Upper lobe of right lung (tissue), 1 donor: ENCODE results near the gene PRKAG3. TPM values are rescaled to one million over a fixed set of nuclear protein-coding genes. Genes with fewer than 3 reads are reported as not detected.

ENCODE experiments used
- ATAC-seq: fragments of 200-7000 bp; cut with Tn5 transposase; one replicate; pipeline ENCODE4 v1.9.1; 2020; ENCODE audit warnings: mild to moderate bottlenecking, moderate library complexity
- DNase-seq: peaks from one replicate; pipeline ENCODE4 v3.0.0-alpha.2; 2020
- H3K27ac ChIP-seq: fragments of 200-600 bp; one replicate; pipeline ENCODE4 v1.8.0; 2022
- H3K27me3 ChIP-seq: fragments of 200-600 bp; one replicate; pipeline ENCODE4 v1.8.0; 2022; ENCODE audit warnings: mild to moderate bottlenecking
- H3K36me3 ChIP-seq: fragments of 200-600 bp; one replicate; pipeline ENCODE4 v1.8.0; 2022
- H3K4me1 ChIP-seq: fragments of 200-600 bp; one replicate; pipeline ENCODE4 v1.8.0; 2022
- H3K4me3 ChIP-seq: fragments of 200-600 bp; one replicate; pipeline ENCODE4 v1.8.0; 2022; ENCODE audit warnings: mild to moderate bottlenecking
- H3K9me3 ChIP-seq: fragments of 200-600 bp; one replicate; pipeline ENCODE4 v1.8.0; 2022
- intact Hi-C: fragments of 100-400 bp; cut with DNase I; formaldehyde crosslinking; loops from one replicate; pipeline ENCODE4 v1.11.0; 2022
- total RNA-seq: library from RNA; stranded (reverse); fragmentation: NEBNext Ultra II Directional; extraction: Animal tissue kit (Norgen Biotek cat#: 25700); gene quantifications from one replicate; pipeline ENCODE4 v1.2.1, GENCODE V29; 2021
- TF ChIP-seq, protein P1 (sequence below): fragments of 200-600 bp; IDR thresholded peaks from one replicate; pipeline ENCODE4 v1.8.0; 2022; ENCODE audit warnings: antibody characterized with exemption
- donor health status: DM: no; HTN: yes; CAD: no; lungs with severe emphysema.

PRKAG3 gene
- total RNA-seq, 1 donor from 2014 or later, result not detected

DNA sequence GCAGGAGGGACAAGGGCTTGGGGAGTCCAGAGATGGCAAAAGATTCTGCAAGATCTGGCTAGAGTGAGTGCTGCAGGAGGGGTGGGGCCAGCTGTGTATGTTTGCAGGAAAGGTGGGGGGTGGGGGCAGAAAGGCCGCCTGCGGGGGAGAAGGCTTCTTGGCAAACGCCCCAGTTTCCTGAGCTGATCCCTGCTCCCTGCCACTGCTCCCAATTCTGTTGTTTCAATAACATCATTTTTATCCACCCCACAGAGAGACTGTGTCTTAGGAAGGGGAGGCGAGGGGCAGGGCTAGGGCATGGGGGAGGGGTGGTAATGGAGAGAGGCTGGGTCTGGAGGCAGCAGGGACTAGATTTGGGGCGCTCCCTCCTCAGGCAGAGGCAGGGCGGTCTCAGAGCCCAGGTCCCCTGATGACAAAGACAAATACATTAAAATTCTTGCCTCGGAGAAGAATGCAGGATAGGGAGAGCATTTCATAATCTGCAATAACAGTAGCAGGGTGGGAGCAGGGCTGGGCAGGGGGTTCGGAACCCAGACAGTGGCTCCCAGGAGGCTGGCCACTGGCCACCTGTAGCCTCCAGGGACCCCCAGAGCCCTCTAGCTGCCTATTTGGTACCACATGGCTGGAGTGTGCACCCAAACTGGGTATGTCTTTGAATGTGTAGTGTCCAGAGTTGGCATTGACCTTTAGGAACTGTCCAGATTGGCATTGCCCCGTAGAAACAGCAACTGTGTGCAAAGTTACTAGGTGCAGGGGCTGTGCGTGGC is 26.0 kb upstream of the PRKAG3 start:
- TF ChIP-seq, protein P1, sequence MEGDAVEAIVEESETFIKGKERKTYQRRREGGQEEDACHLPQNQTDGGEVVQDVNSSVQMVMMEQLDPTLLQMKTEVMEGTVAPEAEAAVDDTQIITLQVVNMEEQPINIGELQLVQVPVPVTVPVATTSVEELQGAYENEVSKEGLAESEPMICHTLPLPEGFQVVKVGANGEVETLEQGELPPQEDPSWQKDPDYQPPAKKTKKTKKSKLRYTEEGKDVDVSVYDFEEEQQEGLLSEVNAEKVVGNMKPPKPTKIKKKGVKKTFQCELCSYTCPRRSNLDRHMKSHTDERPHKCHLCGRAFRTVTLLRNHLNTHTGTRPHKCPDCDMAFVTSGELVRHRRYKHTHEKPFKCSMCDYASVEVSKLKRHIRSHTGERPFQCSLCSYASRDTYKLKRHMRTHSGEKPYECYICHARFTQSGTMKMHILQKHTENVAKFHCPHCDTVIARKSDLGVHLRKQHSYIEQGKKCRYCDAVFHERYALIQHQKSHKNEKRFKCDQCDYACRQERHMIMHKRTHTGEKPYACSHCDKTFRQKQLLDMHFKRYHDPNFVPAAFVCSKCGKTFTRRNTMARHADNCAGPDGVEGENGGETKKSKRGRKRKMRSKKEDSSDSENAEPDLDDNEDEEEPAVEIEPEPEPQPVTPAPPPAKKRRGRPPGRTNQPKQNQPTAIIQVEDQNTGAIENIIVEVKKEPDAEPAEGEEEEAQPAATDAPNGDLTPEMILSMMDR, result no peak
- Histone ChIP-seq H3K4me1 (peaks cover 13% of the 10 kb centered on the region), H3K4me3 (no peak overlapping the region), H3K36me3 (no peaks in the 10 kb centered on the region), H3K27me3 (peaks cover 66% of the 10 kb centered on the region), H3K27ac (no peak overlapping the region), H3K9me3 (no peaks in the 10 kb centered on the region)
- intact Hi-C loops, result no loop called here
- ATAC-seq, result no peak
- DNase-seq, result peak; percentile 40

DNA sequence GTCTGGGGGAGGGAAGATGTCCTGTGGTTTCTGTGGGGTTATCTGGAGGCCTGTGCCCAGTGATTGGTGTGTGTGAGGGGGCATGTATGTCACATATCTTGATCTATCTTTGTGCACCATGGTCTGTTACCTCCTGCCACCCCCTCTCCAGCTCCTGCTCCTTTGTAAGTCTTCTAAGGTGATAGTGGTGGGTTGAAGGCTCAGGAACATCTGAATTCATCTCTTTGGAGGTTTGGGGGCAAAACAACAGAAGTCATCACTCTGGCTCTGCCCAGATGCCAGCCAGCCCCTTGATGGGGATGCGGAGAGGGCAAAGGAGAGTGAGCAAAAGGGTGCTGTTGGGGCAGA is 25.3 kb upstream of the PRKAG3 start:
- intact Hi-C loops, result no loop called here
- TF ChIP-seq, protein P1, result no peak

DNA sequence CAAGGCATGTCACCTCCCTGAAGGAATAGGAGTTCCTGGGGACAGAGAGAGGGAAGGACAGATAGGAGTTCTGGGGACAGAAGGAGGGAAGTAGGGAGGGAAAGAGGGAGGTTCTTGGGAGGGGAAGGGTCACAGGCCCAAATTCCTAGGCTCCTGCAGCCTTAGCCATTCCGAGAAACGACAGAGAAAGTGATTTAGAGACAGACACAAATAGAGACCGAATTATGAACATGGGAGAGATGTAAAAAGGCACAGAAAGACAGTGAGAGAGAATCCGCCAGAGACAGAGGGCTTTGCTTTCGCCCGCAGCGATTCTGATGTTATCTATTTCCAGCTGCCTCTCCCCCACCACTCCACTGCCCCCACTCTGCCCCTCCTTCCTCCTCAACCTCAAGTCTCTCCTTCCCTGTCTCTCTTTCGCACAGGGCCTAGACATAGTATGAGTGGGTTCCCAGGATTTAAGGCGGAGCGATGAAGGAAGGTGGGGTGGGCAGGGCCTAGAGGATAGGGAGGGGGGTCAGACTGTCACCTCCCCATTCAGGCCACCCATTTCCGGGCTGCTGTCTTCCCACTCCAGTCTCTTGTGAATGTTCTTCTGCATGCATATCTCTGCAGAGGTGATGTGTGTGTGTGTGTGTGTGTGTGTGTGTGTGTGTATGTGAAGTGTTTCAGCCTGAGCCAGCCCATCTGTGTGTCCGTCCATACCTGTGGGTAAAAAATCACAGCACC is 24.7 kb upstream of the PRKAG3 start:
- Histone ChIP-seq H3K9me3 (no peaks in the 10 kb centered on the region), H3K36me3 (no peaks in the 10 kb centered on the region), H3K4me1 (peaks cover 13% of the 10 kb centered on the region), H3K4me3 (no peak overlapping the region), H3K27me3 (peaks cover 66% of the 10 kb centered on the region), H3K27ac (no peak overlapping the region)
- peak; percentile 18 for DNase-seq
- intact Hi-C loops, result no loop called here
- TF ChIP-seq, protein P1, result no peak
- no peak for ATAC-seq

More for the DNA sequence above, 25.3 kb upstream of the PRKAG3 start:
- DNase-seq (no peak), ATAC-seq (no peak)
- Histone ChIP-seq H3K36me3 (no peaks in the 10 kb centered on the region), H3K27ac (no peak overlapping the region), H3K4me3 (no peak overlapping the region), H3K4me1 (peaks cover 13% of the 10 kb centered on the region), H3K9me3 (no peaks in the 10 kb centered on the region), H3K27me3 (peaks cover 66% of the 10 kb centered on the region)

DNA sequence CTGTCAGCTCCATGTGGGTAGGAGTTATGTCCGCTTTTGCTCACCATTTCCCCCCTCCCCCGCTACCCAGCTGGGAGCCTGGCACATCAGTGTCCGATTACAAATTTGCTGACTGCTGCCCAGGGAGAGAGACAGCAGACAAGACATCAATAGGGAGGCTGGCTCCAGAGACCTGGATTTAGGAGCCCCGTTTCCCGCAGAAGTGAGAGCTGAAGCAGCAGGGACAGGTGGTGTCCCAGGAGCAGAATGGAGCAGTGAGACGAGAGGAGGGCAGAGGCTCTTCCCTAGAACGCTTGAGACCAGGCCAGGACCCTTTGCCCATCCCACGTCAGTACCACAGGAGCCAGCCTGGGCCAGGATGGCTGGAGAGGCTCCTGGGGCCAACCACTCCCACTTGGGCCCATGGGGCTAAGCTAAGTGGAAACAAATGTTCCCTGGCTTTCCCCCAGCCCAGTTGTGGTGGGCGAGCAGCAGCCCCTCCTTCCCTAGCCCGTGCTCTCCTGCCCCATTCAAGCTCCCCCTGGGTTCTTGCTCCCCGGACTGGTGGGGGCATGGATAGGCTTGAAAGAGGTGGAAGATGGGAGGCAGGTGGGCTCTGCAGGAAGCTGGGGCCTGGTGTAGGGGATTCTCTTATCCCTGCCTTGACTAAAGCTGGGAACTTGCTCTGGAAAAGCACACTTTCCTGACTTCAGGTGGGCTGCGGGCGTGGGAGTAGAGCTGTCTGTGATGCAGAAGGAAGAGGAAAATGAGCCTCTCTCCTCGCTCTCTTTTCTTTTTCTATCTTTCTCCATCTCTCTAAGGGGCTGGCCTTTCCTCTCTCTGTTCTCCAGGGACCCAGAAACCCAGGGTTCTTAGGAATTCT is 23.9 kb upstream of the PRKAG3 start:
- Histone ChIP-seq H3K27me3 (peaks cover 66% of the 10 kb centered on the region), H3K4me3 (no peak overlapping the region), H3K27ac (no peak overlapping the region), H3K36me3 (no peaks in the 10 kb centered on the region), H3K9me3 (no peaks in the 10 kb centered on the region), H3K4me1 (peaks cover 7% of the 10 kb centered on the region)
- intact Hi-C loops, result no loop called here
- ATAC-seq (no peak), DNase-seq (peak; percentile 51)
- TF ChIP-seq, protein P1, result no peak

DNA sequence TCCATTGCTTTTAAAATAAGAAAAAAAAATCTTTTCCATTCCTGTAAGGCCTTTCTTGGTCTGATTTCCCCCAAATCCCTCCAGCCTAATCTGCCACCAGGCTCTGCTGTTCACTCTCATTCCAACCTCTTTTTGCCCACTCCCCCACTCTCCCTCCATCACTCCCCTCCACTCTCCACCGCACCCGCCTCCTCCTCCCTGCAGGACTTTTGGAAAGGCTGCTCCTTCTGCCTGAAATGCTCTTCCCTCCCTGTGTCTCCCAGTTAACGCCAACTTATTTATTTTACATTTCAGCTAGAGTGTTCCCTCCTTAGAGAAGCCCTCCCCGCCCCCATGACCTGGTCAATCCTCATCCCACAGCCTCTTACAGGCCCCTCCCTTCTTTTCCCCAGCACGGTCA is 23.3 kb upstream of the PRKAG3 start:
- TF ChIP-seq, protein P1, result no peak
- Histone ChIP-seq H3K27me3 (peaks cover 64% of the 10 kb centered on the region), H3K9me3 (no peaks in the 10 kb centered on the region), H3K36me3 (no peaks in the 10 kb centered on the region), H3K4me1 (peaks cover under 1% of the 10 kb centered on the region), H3K4me3 (no peak overlapping the region), H3K27ac (no peak overlapping the region)
- intact Hi-C loops, result no loop called here
- no peak for ATAC-seq
- DNase-seq, result peak; percentile 12
